IMR-90 (cell line): ENCODE results near the gene PTPRN2. TPM values are rescaled to one million over a fixed set of nuclear protein-coding genes. Genes with fewer than 3 reads are reported as not detected.

Experiments
- ATAC-seq: fragments of 200-7000 bp; cut with Tn5 transposase; 2 replicates; pipeline ENCODE4 v1.9.1; 2020; ENCODE audit warnings: low read depth, mild to moderate bottlenecking, moderate library complexity
- BruUV-seq: library from RNA; stranded (reverse); fragments of 400-500 nt; replicated peaks from 2 replicates; lab custom pipeline; 2021; lab: Mats Ljungman, UMichigan
- CTCF ChIA-PET: fragments of 300-600 bp; formaldehyde crosslinking; extraction: SDS; loops from one replicate; lab custom pipeline; 2021; ENCODE audit warnings: antibody characterized with exemption; lab: Yijun Ruan, JAX
- POLR2A ChIA-PET: fragments of 300-600 bp; sonication (Branson Sonifier 250); formaldehyde crosslinking; loops from one replicate; lab custom pipeline; 2022; ENCODE audit warnings: antibody characterized with exemption; ENCODE audit not compliant: unreplicated experiment; lab: Charles Lee
- DNase-seq: peaks from one replicate; pipeline ENCODE4 v3.0.0; 2013
- H2AFZ ChIP-seq: replicated peaks from 2 replicates; pipeline ENCODE3; 2013; ENCODE audit warnings: low read length, mild to moderate bottlenecking; ENCODE audit not compliant: poor library complexity
- H2AK5ac ChIP-seq: 2 replicates; pipeline ENCODE4 v1.6.1; 2013; ENCODE audit warnings: low read depth, low read length, inconsistent platforms
- H2AK9ac ChIP-seq: replicated peaks from 2 replicates; pipeline ENCODE3; 2013; ENCODE audit warnings: mild to moderate bottlenecking, low read depth, low read length, moderate library complexity; ENCODE audit not compliant: poor library complexity
- H2BK120ac ChIP-seq: 2 replicates; pipeline ENCODE4 v1.6.1; 2013; ENCODE audit warnings: low read depth, low read length, inconsistent platforms
- H2BK15ac ChIP-seq: 3 replicates; pipeline ENCODE4 v1.6.1; 2013; ENCODE audit warnings: low read depth, low read length, inconsistent platforms
- H2BK20ac ChIP-seq: 2 replicates; pipeline ENCODE4 v1.6.1; 2013; ENCODE audit warnings: low read depth, mild to moderate bottlenecking, inconsistent platforms, low read length, moderate library complexity
- H2BK5ac ChIP-seq: 2 replicates; pipeline ENCODE4 v1.6.1; 2013; ENCODE audit warnings: mild to moderate bottlenecking, low read depth, low read length, inconsistent platforms; ENCODE audit not compliant: poor library complexity, severe bottlenecking
- H3K14ac ChIP-seq: replicated peaks from 2 replicates; pipeline ENCODE4 v1.6.1; 2013; ENCODE audit warnings: low read depth, low read length, inconsistent platforms
- H3K18ac ChIP-seq: 2 replicates; pipeline ENCODE4 v1.6.1; 2013; ENCODE audit warnings: low read depth, low read length, control low read depth
- H3K23ac ChIP-seq: 2 replicates; pipeline ENCODE4 v1.6.1; 2013; ENCODE audit warnings: low read depth, low read length, inconsistent platforms
- H3K27ac ChIP-seq: 2 replicates; pipeline ENCODE4 v1.5.1; 2013; ENCODE audit warnings: mild to moderate bottlenecking, control low read depth, low read length; ENCODE audit not compliant: insufficient read depth
- H3K27me3 ChIP-seq: 2 replicates; pipeline ENCODE4 v1.6.1; 2013; ENCODE audit warnings: low read length; ENCODE audit not compliant: control insufficient read depth, insufficient read depth
- H3K36me3 ChIP-seq: 2 replicates; pipeline ENCODE4 v1.6.1; 2013; ENCODE audit warnings: low read length, mixed read lengths; ENCODE audit not compliant: control insufficient read depth, insufficient read depth
- H3K4ac ChIP-seq: 2 replicates; pipeline ENCODE4 v1.6.1; 2013; ENCODE audit warnings: low read depth, low read length, inconsistent platforms
- H3K4me1 ChIP-seq: 2 replicates; pipeline ENCODE4 v1.6.1; 2013; ENCODE audit warnings: low read length, mixed read lengths; ENCODE audit not compliant: control insufficient read depth, insufficient read depth
- H3K4me2 ChIP-seq: 2 replicates; pipeline ENCODE4 v1.6.1; 2013; ENCODE audit warnings: low read depth, mild to moderate bottlenecking, control low read depth, low read length, moderate library complexity
- H3K4me3 ChIP-seq: 2 replicates; pipeline ENCODE4 v1.5.1; 2013; ENCODE audit warnings: low read depth, mild to moderate bottlenecking, control low read depth, low read length, moderate library complexity; ENCODE audit not compliant: insufficient read depth
- H3K56ac ChIP-seq: 2 replicates; pipeline ENCODE4 v1.6.1; 2013; ENCODE audit warnings: low read length, inconsistent platforms; ENCODE audit not compliant: insufficient read depth; ENCODE audit errors: extremely low read depth
- H3K79me1 ChIP-seq, 2 experiments: 2 replicates each; pipeline ENCODE4 v1.6.1; 2013; ENCODE audit warnings: low read length in 2 of 2, inconsistent platforms in 1 of 2, low read depth in 1 of 2
- H3K9ac ChIP-seq: 2 replicates; pipeline ENCODE4 v1.6.1; 2013; ENCODE audit warnings: low read depth, low read length, control low read depth
- H3K9me1 ChIP-seq: 2 replicates; pipeline ENCODE4 v1.6.1; 2013; ENCODE audit warnings: low read length, inconsistent platforms; ENCODE audit not compliant: insufficient read depth
- H3K9me3 ChIP-seq: 2 replicates; pipeline ENCODE4 v1.6.1; 2013; ENCODE audit warnings: low read length; ENCODE audit not compliant: control insufficient read depth, insufficient read depth
- H4K20me1 ChIP-seq: 2 replicates; pipeline ENCODE4 v1.6.1; 2013; ENCODE audit warnings: low read length, inconsistent platforms; ENCODE audit not compliant: insufficient read depth
- H4K5ac ChIP-seq: 2 replicates; pipeline ENCODE4 v1.6.1; 2013; ENCODE audit warnings: mild to moderate bottlenecking, low read depth, low read length, control low read depth
- H4K8ac ChIP-seq, 2 experiments: 2 replicates each; pipeline ENCODE4 v1.6.1; 2013; ENCODE audit warnings: low read depth in 2 of 2, low read length in 2 of 2, control low read depth in 1 of 2, inconsistent platforms in 1 of 2
- H4K91ac ChIP-seq: 2 replicates; pipeline ENCODE4 v1.6.1; 2013; ENCODE audit warnings: low read depth, low read length, inconsistent platforms; ENCODE audit not compliant: insufficient read depth
- BHLHE40 ChIP-seq: fragments of 150-350 bp; IDR thresholded peaks from 2 replicates; pipeline ENCODE4 v1.6.1; 2016; ENCODE audit warnings: mild to moderate bottlenecking, low read depth, low read length
- CEBPB ChIP-seq: IDR thresholded peaks from 2 replicates; pipeline ENCODE4 v1.6.1; 2012; ENCODE audit warnings: low read depth, low read length, improper control_type of control experiment
- CHD1 ChIP-seq: IDR thresholded peaks from 2 replicates; pipeline ENCODE4 v1.6.1; 2012; ENCODE audit warnings: low read depth, low read length, improper control_type of control experiment
- FOS ChIP-seq: fragments of 150-350 bp; IDR thresholded peaks from 2 replicates; pipeline ENCODE4 v1.6.1; 2016; ENCODE audit warnings: low read depth, low read length
- MAZ ChIP-seq: IDR thresholded peaks from 2 replicates; pipeline ENCODE4 v1.6.1; 2012; ENCODE audit warnings: low read depth, mild to moderate bottlenecking, low read length, improper control_type of control experiment, moderate library complexity, borderline replicate concordance
- MXI1 ChIP-seq: IDR thresholded peaks from 2 replicates; pipeline ENCODE4 v1.6.1; 2012; ENCODE audit warnings: low read depth, mild to moderate bottlenecking, low read length, moderate library complexity, borderline replicate concordance
- NFE2L2 ChIP-seq: fragments of 150-350 bp; IDR thresholded peaks from 2 replicates; pipeline ENCODE4 v1.6.1; 2016; ENCODE audit warnings: low read depth, mild to moderate bottlenecking, low read length
- POLR2A ChIP-seq: IDR thresholded peaks from 2 replicates; pipeline ENCODE4 v1.6.1; 2012; ENCODE audit warnings: mild to moderate bottlenecking, low read depth, low read length
- RAD21 ChIP-seq: IDR thresholded peaks from 2 replicates; pipeline ENCODE4 v1.6.1; 2012; ENCODE audit warnings: low read length, improper control_type of control experiment
- RFX5 ChIP-seq: IDR thresholded peaks from 2 replicates; pipeline ENCODE4 v1.8.0; 2012; ENCODE audit warnings: low read depth, mild to moderate bottlenecking, low read length, moderate library complexity
- SMC3 ChIP-seq: fragments of 150-350 bp; IDR thresholded peaks from 2 replicates; pipeline ENCODE4 v1.6.1; 2016; ENCODE audit warnings: low read depth, mild to moderate bottlenecking, antibody characterized with exemption, low read length, moderate library complexity
- WGBS, 2 experiments: methylation state at CpG; one replicate each; pipeline versions ENCODE4 v1.1.5 to v1.1.7; 2013; ENCODE audit warnings: missing lambda C conversion rate in 2 of 2; ENCODE audit not compliant: insufficient read length in 1 of 2; ENCODE audit errors: extremely low coverage in 2 of 2; 5-methylcytosine and 5-hydroxymethylcytosine counted together
- dilution Hi-C: fragments of 300-500 bp; cut with HindIII; formaldehyde crosslinking; loops from one replicate; pipeline ENCODE4 v1.14.3; 2018; ENCODE audit warnings: low sequenced_read_pairs; ENCODE audit not compliant: unreplicated experiment
- in situ Hi-C: fragments of 300-500 bp; cut with MboI; formaldehyde crosslinking; loops from 3 replicates; pipeline ENCODE4 v1.14.3; 2019; ENCODE audit warnings: low sequenced_read_pairs, inconsistent platforms, mixed read lengths
- intact Hi-C: fragments of 100-400 bp; cut with micrococcal nuclease; formaldehyde crosslinking; loops from 2 replicates; pipeline ENCODE4 v1.10.0; 2022
- polyA plus RNA-seq, 3 experiments: library from polyadenylated mRNA; depleted of rRNA; stranded (reverse); fragments of >200 nt; gene quantifications; 2 replicates each; pipeline ENCODE4 v1.2.3, GENCODE V29; 2012; ENCODE audit warnings: low replicate concordance in 1 of 3
- total RNA-seq: library from RNA; depleted of rRNA; stranded (reverse); fragments of >200 nt; gene quantifications from 2 replicates; pipeline ENCODE4 v1.2.3, GENCODE V29; 2012
- TF ChIP-seq, protein P1 (sequence below): fragments of 150-350 bp; IDR thresholded peaks from 2 replicates; pipeline ENCODE4 v1.6.1; 2017; ENCODE audit warnings: mild to moderate bottlenecking, antibody characterized with exemption, low read length, low read depth
- TF ChIP-seq, protein P2 (sequence below): fragments of 150-350 bp; IDR thresholded peaks from 2 replicates; pipeline ENCODE4 v1.6.1; 2016; ENCODE audit warnings: low read depth, mild to moderate bottlenecking, low read length, moderate library complexity, borderline replicate concordance
- TF ChIP-seq, protein P3 (sequence below): conservative IDR thresholded peaks from 2 replicates; pipeline ENCODE4 v1.5.1; 2012; ENCODE audit warnings: mild to moderate bottlenecking, low read depth, low read length, improper control_type of control experiment

The PTPRN2 gene
- total and polyA plus RNA-seq, 2 of the 4 experiments (the other 2 are of a cell fraction): 0.03 TPM; not detected in 1

DNA sequence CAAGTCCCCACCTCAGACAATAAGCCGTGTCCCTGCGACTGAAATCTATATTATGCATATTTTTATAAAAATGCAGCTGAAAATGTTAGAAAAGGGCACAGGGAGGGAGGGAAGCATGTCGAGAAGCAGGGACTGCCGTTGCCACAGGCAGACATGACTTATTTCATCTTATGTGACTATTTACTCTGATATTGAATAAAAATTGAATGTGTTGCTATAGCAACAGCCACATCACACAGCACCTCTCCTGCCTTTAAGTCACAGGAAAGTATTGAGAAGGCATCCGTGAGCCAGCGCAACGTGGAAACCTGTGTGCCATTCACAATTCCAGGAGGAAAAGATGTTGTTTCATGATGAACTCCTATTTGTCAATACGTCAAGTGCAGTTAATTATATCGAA lies 701.4 kb downstream of the PTPRN2 start:
- Histone ChIP-seq H2BK120ac (no peak overlapping the region), H2BK20ac (no peak overlapping the region), H3K4me1 (no peaks in the 10 kb centered on the region), H3K9me3 (peaks cover 47% of the 10 kb centered on the region), H4K8ac (no peak overlapping the region), H3K14ac (no peak overlapping the region), H4K5ac (no peak overlapping the region), H2BK15ac (no peak overlapping the region), H3K27me3 (no peaks in the 10 kb centered on the region), H2AK5ac (no peak overlapping the region), H3K23ac (no peak overlapping the region), H3K4ac (no peak overlapping the region), H4K20me1 (no peaks in the 10 kb centered on the region), H3K27ac (no peak overlapping the region), H2BK5ac (no peak overlapping the region), H3K79me1 (no peaks in the 10 kb centered on the region), H3K9me1 (no peaks in the 10 kb centered on the region), H3K9ac (no peak overlapping the region), H2AK9ac (no peak overlapping the region), H2AFZ (no peak overlapping the region), H3K56ac (no peak overlapping the region), H3K4me3 (no peak overlapping the region), H3K18ac (no peak overlapping the region), H4K91ac (no peak overlapping the region), H3K36me3 (no peaks in the 10 kb centered on the region), H3K4me2 (no peak overlapping the region)
- BruUV-seq: no TSS peak
- POLR2A ChIA-PET: no interaction called here
- 78% methylated on average over 2 of the region's 9 CpGs; no CpG with 5 or more reads in 1 of the 2 experiments for WGBS, 2 experiments
- no peak for DNase-seq
- dilution Hi-C loops (no loop called here), intact Hi-C loops (no loop called here), in situ Hi-C loops (no loop called here)
- TF ChIP-seq MXI1 (no peak), SMC3 (no peak), NFE2L2 (no peak), MAZ (no peak), RFX5 (no peak), POLR2A (no peak), CHD1 (no peak), RAD21 (no peak), FOS (no peak), CEBPB (no peak), BHLHE40 (no peak)
- TF ChIP-seq, protein P1, sequence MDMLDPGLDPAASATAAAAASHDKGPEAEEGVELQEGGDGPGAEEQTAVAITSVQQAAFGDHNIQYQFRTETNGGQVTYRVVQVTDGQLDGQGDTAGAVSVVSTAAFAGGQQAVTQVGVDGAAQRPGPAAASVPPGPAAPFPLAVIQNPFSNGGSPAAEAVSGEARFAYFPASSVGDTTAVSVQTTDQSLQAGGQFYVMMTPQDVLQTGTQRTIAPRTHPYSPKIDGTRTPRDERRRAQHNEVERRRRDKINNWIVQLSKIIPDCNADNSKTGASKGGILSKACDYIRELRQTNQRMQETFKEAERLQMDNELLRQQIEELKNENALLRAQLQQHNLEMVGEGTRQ: no peak
- TF ChIP-seq, protein P2, sequence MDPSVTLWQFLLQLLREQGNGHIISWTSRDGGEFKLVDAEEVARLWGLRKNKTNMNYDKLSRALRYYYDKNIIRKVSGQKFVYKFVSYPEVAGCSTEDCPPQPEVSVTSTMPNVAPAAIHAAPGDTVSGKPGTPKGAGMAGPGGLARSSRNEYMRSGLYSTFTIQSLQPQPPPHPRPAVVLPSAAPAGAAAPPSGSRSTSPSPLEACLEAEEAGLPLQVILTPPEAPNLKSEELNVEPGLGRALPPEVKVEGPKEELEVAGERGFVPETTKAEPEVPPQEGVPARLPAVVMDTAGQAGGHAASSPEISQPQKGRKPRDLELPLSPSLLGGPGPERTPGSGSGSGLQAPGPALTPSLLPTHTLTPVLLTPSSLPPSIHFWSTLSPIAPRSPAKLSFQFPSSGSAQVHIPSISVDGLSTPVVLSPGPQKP: no peak
- TF ChIP-seq, protein P3, sequence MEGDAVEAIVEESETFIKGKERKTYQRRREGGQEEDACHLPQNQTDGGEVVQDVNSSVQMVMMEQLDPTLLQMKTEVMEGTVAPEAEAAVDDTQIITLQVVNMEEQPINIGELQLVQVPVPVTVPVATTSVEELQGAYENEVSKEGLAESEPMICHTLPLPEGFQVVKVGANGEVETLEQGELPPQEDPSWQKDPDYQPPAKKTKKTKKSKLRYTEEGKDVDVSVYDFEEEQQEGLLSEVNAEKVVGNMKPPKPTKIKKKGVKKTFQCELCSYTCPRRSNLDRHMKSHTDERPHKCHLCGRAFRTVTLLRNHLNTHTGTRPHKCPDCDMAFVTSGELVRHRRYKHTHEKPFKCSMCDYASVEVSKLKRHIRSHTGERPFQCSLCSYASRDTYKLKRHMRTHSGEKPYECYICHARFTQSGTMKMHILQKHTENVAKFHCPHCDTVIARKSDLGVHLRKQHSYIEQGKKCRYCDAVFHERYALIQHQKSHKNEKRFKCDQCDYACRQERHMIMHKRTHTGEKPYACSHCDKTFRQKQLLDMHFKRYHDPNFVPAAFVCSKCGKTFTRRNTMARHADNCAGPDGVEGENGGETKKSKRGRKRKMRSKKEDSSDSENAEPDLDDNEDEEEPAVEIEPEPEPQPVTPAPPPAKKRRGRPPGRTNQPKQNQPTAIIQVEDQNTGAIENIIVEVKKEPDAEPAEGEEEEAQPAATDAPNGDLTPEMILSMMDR: no peak
- no peak for ATAC-seq
- CTCF ChIA-PET: no interaction called here
